ENCODE data around the gene TXLNB. TPM values are rescaled to one million over a fixed set of nuclear protein-coding genes. Genes with fewer than 3 reads are reported as not detected.

Gene TXLNB
- total RNA-seq, 1 experiment from 2014 or later, result 0.15 TPM

- POLR2A ChIA-PET, result no interaction called here
- H3K36me3 Mint-ChIP-seq, result no peaks in the 10 kb centered on the region
- H3K9me3 Mint-ChIP-seq, result peaks cover 28% of the 10 kb centered on the region
- no peak for TF ChIP-seq GRHL2 (CRISPR knock-in tag; IDR thresholded peaks at IDR 0.05; ENCODE audit: insufficient replicate concordance, severe bottlenecking)
- peak; percentile 90 for TF ChIP-seq ZNF423 (CRISPR knock-in tag; IDR thresholded peaks at IDR 0.05)
- TF ChIP-seq, protein P1, sequence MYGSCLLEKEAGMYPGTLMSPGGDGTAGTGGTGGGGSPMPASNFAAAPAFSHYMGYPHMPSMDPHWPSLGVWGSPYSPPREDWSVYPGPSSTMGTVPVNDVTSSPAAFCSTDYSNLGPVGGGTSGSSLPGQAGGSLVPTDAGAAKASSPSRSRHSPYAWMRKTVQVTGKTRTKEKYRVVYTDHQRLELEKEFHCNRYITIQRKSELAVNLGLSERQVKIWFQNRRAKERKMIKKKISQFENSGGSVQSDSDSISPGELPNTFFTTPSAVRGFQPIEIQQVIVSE (CRISPR knock-in tag; IDR thresholded peaks at IDR 0.05; ENCODE audit: borderline replicate concordance), result no peak
- no peak for TF ChIP-seq AR (CRISPR knock-in tag; IDR thresholded peaks at IDR 0.05)
- TF ChIP-seq NR3C1 (CRISPR knock-in tag; conservative IDR thresholded peaks at IDR 0.05; ENCODE audit: low read depth), result no peak
- TF ChIP-seq, protein P2, sequence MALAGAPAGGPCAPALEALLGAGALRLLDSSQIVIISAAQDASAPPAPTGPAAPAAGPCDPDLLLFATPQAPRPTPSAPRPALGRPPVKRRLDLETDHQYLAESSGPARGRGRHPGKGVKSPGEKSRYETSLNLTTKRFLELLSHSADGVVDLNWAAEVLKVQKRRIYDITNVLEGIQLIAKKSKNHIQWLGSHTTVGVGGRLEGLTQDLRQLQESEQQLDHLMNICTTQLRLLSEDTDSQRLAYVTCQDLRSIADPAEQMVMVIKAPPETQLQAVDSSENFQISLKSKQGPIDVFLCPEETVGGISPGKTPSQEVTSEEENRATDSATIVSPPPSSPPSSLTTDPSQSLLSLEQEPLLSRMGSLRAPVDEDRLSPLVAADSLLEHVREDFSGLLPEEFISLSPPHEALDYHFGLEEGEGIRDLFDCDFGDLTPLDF (CRISPR knock-in tag; IDR thresholded peaks at IDR 0.05), result no peak
- TF ChIP-seq, protein P3, sequence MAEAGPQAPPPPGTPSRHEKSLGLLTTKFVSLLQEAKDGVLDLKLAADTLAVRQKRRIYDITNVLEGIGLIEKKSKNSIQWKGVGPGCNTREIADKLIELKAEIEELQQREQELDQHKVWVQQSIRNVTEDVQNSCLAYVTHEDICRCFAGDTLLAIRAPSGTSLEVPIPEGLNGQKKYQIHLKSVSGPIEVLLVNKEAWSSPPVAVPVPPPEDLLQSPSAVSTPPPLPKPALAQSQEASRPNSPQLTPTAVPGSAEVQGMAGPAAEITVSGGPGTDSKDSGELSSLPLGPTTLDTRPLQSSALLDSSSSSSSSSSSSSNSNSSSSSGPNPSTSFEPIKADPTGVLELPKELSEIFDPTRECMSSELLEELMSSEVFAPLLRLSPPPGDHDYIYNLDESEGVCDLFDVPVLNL (CRISPR knock-in tag; IDR thresholded peaks at IDR 0.05; ENCODE audit: borderline replicate concordance, low read depth), result no peak
- TF ChIP-seq MAX (CRISPR knock-in tag; IDR thresholded peaks at IDR 0.05), result no peak
- no peak for TF ChIP-seq ZNF396 (CRISPR knock-in tag; IDR thresholded peaks at IDR 0.05; ENCODE audit: borderline replicate concordance)
- no peak overlapping the region for H3K4me3 Mint-ChIP-seq
- DNase-seq (ENCODE audit: low spot score) (no peak), ATAC-seq (peak; percentile 71)
- H3K4me1 Mint-ChIP-seq, result peaks cover 7% of the 10 kb centered on the region
- H3K27me3 Mint-ChIP-seq (ENCODE audit: low read depth), result no peaks in the 10 kb centered on the region
- H3K27ac Mint-ChIP-seq, result no peak overlapping the region
- CTCF ChIA-PET, result no interaction called here
Observed at GRCh38 chr6:139198529-139199288, 93.1 kb downstream of the TXLNB start.

DNA sequence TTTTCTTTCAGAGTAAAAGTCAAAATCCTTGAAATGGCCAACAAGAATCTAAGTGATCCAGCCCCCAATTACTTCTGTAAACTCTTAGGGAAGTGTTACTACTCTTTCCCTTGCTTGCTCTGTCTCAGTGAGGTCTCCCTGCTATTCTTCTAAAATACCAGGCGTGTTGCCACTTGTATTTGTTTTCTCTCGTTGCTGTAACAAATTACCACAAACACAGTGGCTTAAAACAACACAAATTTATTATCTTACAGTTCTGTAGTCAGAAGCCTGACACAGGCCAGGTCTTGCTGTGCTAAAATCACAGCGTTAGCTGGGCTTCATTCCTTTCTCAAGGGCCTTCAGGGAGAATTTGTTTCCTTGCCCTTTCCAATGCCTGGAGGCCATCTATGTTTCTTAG, 97.1 kb downstream of the TXLNB start:
- CTCF ChIA-PET, result no interaction called here
- TF ChIP-seq, protein P4, sequence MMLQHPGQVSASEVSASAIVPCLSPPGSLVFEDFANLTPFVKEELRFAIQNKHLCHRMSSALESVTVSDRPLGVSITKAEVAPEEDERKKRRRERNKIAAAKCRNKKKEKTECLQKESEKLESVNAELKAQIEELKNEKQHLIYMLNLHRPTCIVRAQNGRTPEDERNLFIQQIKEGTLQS (CRISPR knock-in tag; conservative IDR thresholded peaks at IDR 0.05), result no peak
- TF ChIP-seq RORB (CRISPR knock-in tag; IDR thresholded peaks at IDR 0.05) (no peak), SOX15 (CRISPR knock-in tag; IDR thresholded peaks at IDR 0.05) (no peak), SP1 (CRISPR knock-in tag; conservative IDR thresholded peaks at IDR 0.05) (no peak), JAZF1 (CRISPR knock-in tag; IDR thresholded peaks at IDR 0.05) (no peak)
- Mint-ChIP-seq H3K4me1 (peaks cover 11% of the 10 kb centered on the region), H3K27me3 (ENCODE audit: low read depth) (no peaks in the 10 kb centered on the region), H3K27ac (no peak overlapping the region), H3K9me3 (peaks cover 31% of the 10 kb centered on the region), H3K4me3 (no peak overlapping the region), H3K36me3 (no peaks in the 10 kb centered on the region)
- POLR2A ChIA-PET, result interaction anchor here (0.6 kb wide), 1 partner anchor 52 kb away, joined by 4 read pairs; no protein-coding TSS in a partner anchor
- ATAC-seq, result no peak
- no peak for DNase-seq (ENCODE audit: low spot score)

Other genes with a start within 250 kb of the TXLNB start
- 8.1 to 9.4 TPM (median 8.1 TPM) in 3 replicates for gene HECA, start 156.9 kb downstream of the TXLNB start, total RNA-seq (2021)
- gene CITED2, start 82.7 kb upstream of the TXLNB start, total RNA-seq (2021), result 63.4 to 82.3 TPM (median 81.8 TPM) in 3 replicates

All from WTC11 (cell line).